D721Med (cell line): ENCODE results near the gene SMAP1.
A peak's percentile ranks its signal among the peaks of the same experiment; 100 is the strongest.

Experiments
- DNase-seq: peaks from one replicate; pipeline ENCODE4 v3.0.0; 2011; ENCODE audit warnings: low spot score; ENCODE audit not compliant: insufficient read length
- FAIRE-seq: peaks from 2 replicates; lab custom pipeline; 2011; peaks lifted over from hg19 to GRCh38; lab: Jason Lieb, UNC
- TF ChIP-seq, protein P1 (sequence below): IDR thresholded peaks from 2 replicates; pipeline ENCODE4 v1.5.1; 2012; ENCODE audit warnings: mild to moderate bottlenecking, control low read depth; ENCODE audit not compliant: insufficient read depth; ENCODE audit errors: missing control alignments

Gene SMAP1

DNA sequence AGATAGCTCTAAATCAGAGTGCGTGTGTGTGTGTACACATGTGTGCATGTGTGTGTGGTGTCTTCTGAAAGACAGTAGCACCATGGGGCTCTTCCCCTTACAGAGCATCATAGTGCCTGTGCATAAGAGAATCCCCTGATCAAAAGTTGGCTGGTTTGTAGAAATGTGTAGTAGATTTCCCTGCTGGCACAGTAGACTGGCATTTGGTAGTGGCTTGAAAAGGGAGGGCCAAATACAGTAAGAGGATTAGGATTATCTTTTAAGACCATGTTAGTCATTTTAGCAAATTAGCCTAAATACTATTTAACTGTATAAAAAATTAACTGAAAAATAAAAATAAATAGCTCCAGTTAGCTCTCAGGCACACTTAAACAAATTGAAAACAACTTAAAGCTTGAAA, 176.6 kb downstream of the SMAP1 start:
- FAIRE-seq (peak; percentile 93), DNase-seq (no peak)
- TF ChIP-seq, protein P1, sequence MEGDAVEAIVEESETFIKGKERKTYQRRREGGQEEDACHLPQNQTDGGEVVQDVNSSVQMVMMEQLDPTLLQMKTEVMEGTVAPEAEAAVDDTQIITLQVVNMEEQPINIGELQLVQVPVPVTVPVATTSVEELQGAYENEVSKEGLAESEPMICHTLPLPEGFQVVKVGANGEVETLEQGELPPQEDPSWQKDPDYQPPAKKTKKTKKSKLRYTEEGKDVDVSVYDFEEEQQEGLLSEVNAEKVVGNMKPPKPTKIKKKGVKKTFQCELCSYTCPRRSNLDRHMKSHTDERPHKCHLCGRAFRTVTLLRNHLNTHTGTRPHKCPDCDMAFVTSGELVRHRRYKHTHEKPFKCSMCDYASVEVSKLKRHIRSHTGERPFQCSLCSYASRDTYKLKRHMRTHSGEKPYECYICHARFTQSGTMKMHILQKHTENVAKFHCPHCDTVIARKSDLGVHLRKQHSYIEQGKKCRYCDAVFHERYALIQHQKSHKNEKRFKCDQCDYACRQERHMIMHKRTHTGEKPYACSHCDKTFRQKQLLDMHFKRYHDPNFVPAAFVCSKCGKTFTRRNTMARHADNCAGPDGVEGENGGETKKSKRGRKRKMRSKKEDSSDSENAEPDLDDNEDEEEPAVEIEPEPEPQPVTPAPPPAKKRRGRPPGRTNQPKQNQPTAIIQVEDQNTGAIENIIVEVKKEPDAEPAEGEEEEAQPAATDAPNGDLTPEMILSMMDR, result no peak

DNA sequence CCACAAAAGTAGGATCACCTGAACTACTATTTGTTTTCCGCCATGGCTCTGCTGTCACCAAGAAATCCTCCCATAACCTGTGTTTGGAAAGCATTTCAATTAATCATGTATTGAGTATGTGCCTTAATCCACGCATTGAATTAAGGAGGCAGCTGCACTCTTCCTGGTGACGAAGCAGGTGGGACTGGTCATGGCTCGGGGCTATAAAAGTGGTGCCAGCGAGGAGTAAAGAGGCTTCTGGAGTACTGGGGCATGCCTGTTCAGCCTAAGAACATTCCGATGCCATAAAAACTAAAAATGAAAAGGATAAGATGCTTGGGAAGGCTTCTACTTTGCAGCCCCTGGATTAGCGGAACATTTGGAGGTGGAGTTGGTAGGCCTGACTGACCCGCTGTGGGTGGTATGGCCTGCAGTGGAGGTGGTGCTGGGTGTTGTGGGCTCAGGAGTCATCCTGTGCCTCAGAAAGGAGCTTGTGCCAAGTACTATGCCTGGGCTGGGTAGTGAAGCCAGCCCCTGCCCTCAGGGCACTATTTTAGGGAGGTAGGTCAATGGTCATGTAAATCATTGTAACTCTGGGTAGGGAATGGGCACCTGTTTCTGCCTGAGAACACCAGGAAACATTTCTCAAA, 178.6 kb downstream of the SMAP1 start:
- TF ChIP-seq, protein P1, result no peak
- FAIRE-seq (no peak), DNase-seq (no peak)

DNA sequence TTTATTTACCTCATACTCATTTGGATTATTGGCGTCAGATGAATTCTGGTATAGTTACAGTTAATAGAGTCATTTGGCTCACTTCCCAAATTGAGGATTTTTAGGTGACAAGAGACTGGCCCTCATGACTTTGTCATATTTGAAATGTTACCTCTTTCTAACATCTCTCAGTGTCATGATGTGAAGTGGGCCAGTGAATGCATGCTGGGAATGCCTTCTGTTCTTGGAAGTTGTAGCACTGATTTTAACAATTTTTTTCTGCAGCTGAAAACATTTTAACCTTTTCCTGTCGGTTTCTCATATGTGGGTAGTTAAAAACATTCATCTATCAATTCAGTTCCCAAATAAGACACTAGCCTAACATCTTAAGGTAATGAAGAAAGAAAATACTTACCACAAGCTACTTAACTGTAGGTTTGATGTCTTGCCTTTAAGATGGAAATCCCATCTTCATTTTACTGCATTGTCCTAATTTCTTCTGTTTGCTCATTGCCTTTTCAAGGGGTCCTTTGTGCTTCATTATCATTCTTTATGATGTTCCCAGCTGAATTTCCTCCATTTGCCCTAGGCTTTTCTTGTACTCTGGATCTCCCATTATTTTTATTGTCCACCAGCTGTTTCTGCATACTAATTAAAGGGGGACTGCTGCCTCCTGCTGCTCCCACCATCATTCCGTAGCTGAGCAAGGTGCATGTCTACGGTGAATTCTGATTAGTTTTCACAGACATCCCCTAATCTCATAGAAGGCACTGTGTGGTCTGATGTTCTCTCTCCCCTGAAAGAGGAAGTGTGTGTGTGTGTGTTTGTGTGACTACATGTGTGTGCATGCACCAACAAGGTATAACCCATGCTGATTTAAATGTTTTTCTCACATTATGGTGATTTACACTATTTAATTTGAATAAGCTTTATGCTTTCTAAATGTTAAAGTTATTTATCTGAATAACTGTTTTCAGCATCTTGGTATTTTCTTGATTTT, 179.7 kb downstream of the SMAP1 start:
- DNase-seq, result no peak
- TF ChIP-seq, protein P1, result no peak
- FAIRE-seq, result peak; percentile 73

DNA sequence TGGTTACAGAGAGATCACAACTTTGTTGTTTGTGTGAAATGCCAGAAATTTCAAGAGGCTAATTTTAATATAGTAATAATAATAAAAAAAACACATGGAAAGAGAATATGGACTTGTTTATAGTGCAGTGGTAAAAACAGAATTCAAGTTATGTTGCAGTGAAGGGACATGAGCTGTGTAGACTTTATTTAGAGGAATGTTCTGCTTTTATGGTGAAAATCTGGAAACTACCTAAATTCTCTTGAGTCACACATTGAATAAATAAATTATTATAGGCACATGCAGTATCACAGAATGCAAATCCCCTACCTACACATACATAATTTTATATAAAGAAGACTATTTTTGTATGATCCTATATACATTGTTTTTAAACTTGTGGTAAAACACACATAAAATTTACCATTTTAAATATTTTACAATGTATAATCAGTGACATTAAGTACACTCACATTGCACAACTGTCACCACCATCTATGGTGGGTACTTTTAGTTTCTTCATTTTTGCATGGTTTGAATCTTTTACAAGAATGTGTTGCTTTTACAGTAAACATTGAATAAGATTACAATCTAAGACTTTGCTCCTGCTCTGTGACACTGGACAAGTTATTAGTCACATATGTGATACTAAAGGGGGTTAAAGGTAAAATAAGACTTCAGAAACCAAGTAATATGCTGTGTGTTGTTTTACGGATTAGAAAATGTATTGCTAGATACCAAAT, 181.8 kb downstream of the SMAP1 start:
- DNase-seq (no peak), FAIRE-seq (no peak)
- TF ChIP-seq, protein P1, result no peak

DNA sequence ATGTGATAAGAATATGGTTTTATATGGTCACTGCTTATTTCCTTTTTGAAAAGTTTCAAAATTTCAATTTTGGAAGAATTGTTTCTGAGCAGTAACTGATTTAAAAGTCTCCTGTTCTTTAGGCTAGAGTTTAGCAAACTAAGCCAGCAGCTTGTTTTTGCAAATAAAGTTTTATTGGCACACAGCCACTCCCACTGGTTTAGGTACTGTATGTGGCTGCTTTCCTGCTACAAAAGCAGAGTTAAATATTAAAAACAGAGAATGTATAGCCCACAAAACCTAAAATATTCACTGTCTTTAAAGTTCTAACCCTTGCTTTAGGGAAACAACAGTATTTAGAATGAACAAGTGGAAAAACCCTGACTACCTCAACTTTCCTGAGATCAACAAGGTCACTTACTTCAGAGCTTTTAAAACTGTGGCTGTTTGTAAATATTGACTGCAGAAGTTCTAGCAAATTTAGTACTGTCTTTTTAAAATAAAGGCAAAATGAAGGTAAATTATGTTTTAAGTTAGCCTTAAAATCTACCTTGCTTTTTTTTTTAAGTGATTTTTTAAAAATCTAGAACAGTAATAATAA, 185.1 kb downstream of the SMAP1 start:
- no peak for DNase-seq
- TF ChIP-seq, protein P1, result no peak
- FAIRE-seq, result no peak

DNA sequence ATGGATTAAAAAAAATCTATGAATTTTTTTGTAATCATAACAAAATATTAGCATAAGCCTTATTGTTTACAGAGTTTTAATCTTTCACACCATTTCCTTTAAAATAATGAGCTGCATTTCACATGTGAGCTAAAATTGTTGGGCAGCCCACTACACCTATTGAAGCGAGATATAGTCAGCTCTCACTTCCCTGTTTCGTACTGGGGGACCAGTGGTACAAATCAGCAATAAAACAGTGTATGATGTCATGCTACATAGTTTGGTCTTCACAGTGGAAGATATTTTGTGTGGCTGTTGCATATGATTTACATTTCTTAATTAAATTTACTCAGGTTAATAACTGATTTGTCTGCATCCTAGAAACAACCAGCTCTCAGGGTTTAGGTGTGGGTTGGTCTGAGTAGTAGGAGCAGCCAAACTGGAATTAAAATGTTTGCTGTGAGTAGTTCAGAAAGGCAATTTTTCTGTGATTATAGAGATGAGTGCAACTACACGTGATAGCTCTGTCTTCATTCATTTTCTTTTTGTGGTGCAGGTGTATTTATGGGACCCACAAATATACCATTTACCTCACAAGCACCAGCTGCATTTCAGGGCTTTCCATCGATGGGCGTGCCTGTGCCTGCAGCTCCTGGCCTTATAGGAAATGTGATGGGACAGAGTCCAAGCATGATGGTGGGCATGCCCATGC, 189.8 kb downstream of the SMAP1 start:
- TF ChIP-seq, protein P1, result no peak
- FAIRE-seq (no peak), DNase-seq (no peak)
